NCI-H1694 treated with DMSO at 0.1 percent for 48 hours (cell line): ENCODE measurements around the gene ALDH1A1.

Experiments
- DNase-seq: peaks from one replicate; lab custom pipeline; 2025; lab: John Stamatoyannopoulos, UW

The ALDH1A1 gene

GRCh38 chr9:72917892-72918509, 34.9 kb downstream of the ALDH1A1 start:
- no peak for DNase-seq

- no peak for DNase-seq
Measured at GRCh38 chr9:72915659-72916058, 37.2 kb downstream of the ALDH1A1 start.

- DNase-seq, result no peak
Measured at GRCh38 chr9:72914750-72915149, 38.1 kb downstream of the ALDH1A1 start.

- DNase-seq, result no peak
Measured at GRCh38 chr9:72913382-72914009, 39.4 kb downstream of the ALDH1A1 start.

- no peak for DNase-seq
Measured at GRCh38 chr9:72912476-72913381, 40.1 kb downstream of the ALDH1A1 start.

- DNase-seq, result no peak
Measured at GRCh38 chr9:72911816-72912215, 41.0 kb downstream of the ALDH1A1 start.

GRCh38 chr9:72911247-72911775, 41.5 kb downstream of the ALDH1A1 start:
- DNase-seq, result no peak

GRCh38 chr9:72909428-72909827, 43.4 kb downstream of the ALDH1A1 start:
- DNase-seq, result no peak

- DNase-seq, result no peak
Measured at GRCh38 chr9:72907421-72907820, 45.4 kb downstream of the ALDH1A1 start.

- DNase-seq, result no peak
Measured at GRCh38 chr9:72906810-72907209, 46.0 kb downstream of the ALDH1A1 start.

GRCh38 chr9:72905514-72906480, 47.1 kb downstream of the ALDH1A1 start:
- DNase-seq, result no peak

- no peak for DNase-seq
Measured at GRCh38 chr9:72904267-72905093, 48.4 kb downstream of the ALDH1A1 start.

GRCh38 chr9:72903103-72903502, 49.8 kb downstream of the ALDH1A1 start:
- no peak for DNase-seq

GRCh38 chr9:72902268-72902667, 50.6 kb downstream of the ALDH1A1 start:
- no peak for DNase-seq

GRCh38 chr9:72899734-72900477, 52.9 kb downstream of the ALDH1A1 start:
- DNase-seq, result no peak

GRCh38 chr9:72898784-72899733, 53.8 kb downstream of the ALDH1A1 start:
- no peak for DNase-seq

GRCh38 chr9:72898360-72898759, 54.5 kb downstream of the ALDH1A1 start:
- DNase-seq, result no peak

GRCh38 chr9:72897069-72897649, 55.7 kb downstream of the ALDH1A1 start:
- no peak for DNase-seq
